GM23338 (cell line): Measurements from ENCODE around the gene MERTK. TPM values are rescaled to one million over a fixed set of nuclear protein-coding genes. Genes with fewer than 3 reads are reported as not detected.

Experiments
- ATAC-seq: fragments of 200-7000 bp; cut with Tn5 transposase; 3 replicates; pipeline ENCODE4 v1.9.1; 2020
- DNase-seq: peaks from one replicate; pipeline ENCODE4 v3.0.0-alpha.2; 2015; ENCODE audit warnings: low spot score
- H2AFZ ChIP-seq: fragments of 200-600 bp; sonication (generic); 2 replicates; pipeline ENCODE4 v1.8.0; 2016; ENCODE audit warnings: antibody characterized with exemption, mild to moderate bottlenecking, moderate library complexity
- H3F3A ChIP-seq: fragments of 200-600 bp; sonication (generic); replicated peaks from 2 replicates; pipeline ENCODE4 v1.8.0; 2017; ENCODE audit warnings: antibody characterized with exemption, mixed run types, low read depth
- H3K27ac ChIP-seq: fragments of 200-600 bp; sonication (generic); 2 replicates; pipeline ENCODE4 v1.6.1; 2016; ENCODE audit warnings: low read depth
- H3K27me3 ChIP-seq: fragments of 200-600 bp; sonication (generic); 2 replicates; pipeline ENCODE4 v1.8.0; 2016; ENCODE audit warnings: mild to moderate bottlenecking, mixed run types, moderate library complexity; ENCODE audit not compliant: insufficient read depth
- H3K36me3 ChIP-seq: fragments of 200-600 bp; sonication (generic); 2 replicates; pipeline ENCODE4 v1.8.0; 2016; ENCODE audit warnings: mild to moderate bottlenecking; ENCODE audit not compliant: insufficient read depth
- H3K4me1 ChIP-seq: fragments of 200-600 bp; sonication (generic); 2 replicates; pipeline ENCODE4 v1.8.0; 2016; ENCODE audit warnings: mild to moderate bottlenecking, moderate library complexity; ENCODE audit not compliant: insufficient read depth
- H3K4me2 ChIP-seq: fragments of 200-600 bp; sonication (generic); 2 replicates; pipeline ENCODE4 v1.7.1; 2017; ENCODE audit warnings: mixed run types
- H3K4me3 ChIP-seq: fragments of 200-600 bp; sonication (generic); 2 replicates; pipeline ENCODE4 v1.6.1; 2016; ENCODE audit warnings: mixed run types
- H3K79me2 ChIP-seq: fragments of 200-600 bp; sonication (generic); replicated peaks from 2 replicates; pipeline ENCODE4 v1.8.0; 2017; ENCODE audit warnings: mild to moderate bottlenecking; ENCODE audit not compliant: insufficient read depth
- H3K9me2 ChIP-seq: fragments of 200-600 bp; sonication (generic); 2 replicates; pipeline ENCODE4 v1.8.0; 2017; ENCODE audit not compliant: insufficient read depth
- H4K20me1 ChIP-seq: fragments of 200-600 bp; sonication (generic); replicated peaks from 2 replicates; pipeline ENCODE4 v1.8.0; 2017; ENCODE audit warnings: mild to moderate bottlenecking; ENCODE audit not compliant: insufficient read depth
- H3K27ac Mint-ChIP-seq: 2 replicates; pipeline ENCODE4 v1.8.0; 2020; ENCODE audit warnings: inconsistent platforms, mild to moderate bottlenecking, moderate library complexity, mixed read lengths
- H3K27me3 Mint-ChIP-seq: 3 replicates; pipeline ENCODE4 v1.8.0; 2022; ENCODE audit warnings: low read depth, mild to moderate bottlenecking, moderate library complexity, mixed read lengths, inconsistent platforms; ENCODE audit not compliant: insufficient read depth, poor library complexity
- H3K36me3 Mint-ChIP-seq: 3 replicates; pipeline ENCODE4 v1.8.0; 2021; ENCODE audit warnings: low read depth, mild to moderate bottlenecking, inconsistent platforms, moderate library complexity, mixed read lengths
- H3K4me1 Mint-ChIP-seq: 3 replicates; pipeline ENCODE4 v1.8.0; 2020; ENCODE audit warnings: mild to moderate bottlenecking, inconsistent platforms, mixed read lengths
- H3K4me3 Mint-ChIP-seq: 3 replicates; pipeline ENCODE4 v1.8.0; 2021; ENCODE audit warnings: moderate library complexity, mild to moderate bottlenecking, inconsistent platforms, mixed read lengths
- H3K9me3 Mint-ChIP-seq: 3 replicates; pipeline ENCODE4 v1.8.0; 2020; ENCODE audit warnings: moderate library complexity, mild to moderate bottlenecking, inconsistent platforms, mixed read lengths
- EZH2 ChIP-seq: fragments of 200-600 bp; sonication (generic); IDR thresholded peaks from one replicate; pipeline ENCODE4 v1.8.0; 2017; ENCODE audit warnings: antibody characterized with exemption, mild to moderate bottlenecking, low read depth; ENCODE audit not compliant: unreplicated experiment
- EZH2phosphoT487 ChIP-seq: fragments of 200-600 bp; sonication (generic); IDR thresholded peaks from one replicate; pipeline ENCODE4 v1.8.1; 2018; ENCODE audit warnings: antibody characterized with exemption; ENCODE audit not compliant: unreplicated experiment
- ZNF114 ChIP-seq: fragments of 250-450 bp; sonication (Bioruptor Pico); IDR thresholded peaks from 2 replicates; pipeline ENCODE4 v1.5.0; 2020; ENCODE audit warnings: mild to moderate bottlenecking, moderate library complexity
- polyA plus RNA-seq: library from polyadenylated mRNA; unstranded; fragments of >200 nt; fragmentation: Nextera tagmentation; extraction: Ambion mirVana; gene quantifications from 2 replicates; pipeline ENCODE4 v1.2.1, GENCODE V29; 2016
- total RNA-seq: library from RNA; depleted of rRNA; stranded (reverse); fragments of >200 nt; shearing (Covaris generic); gene quantifications from 2 replicates; pipeline ENCODE4 v1.2.3, GENCODE V29; 2014
- TF ChIP-seq, protein P1 (sequence below), 2 experiments: fragments of 200-600 bp in 1 of 2; sonication (generic) in 1 of 2; conservative IDR thresholded peaks; 2 replicates each; pipeline versions ENCODE4 v1.5.1 to v1.6.1; 2016 to 2017; ENCODE audit warnings: antibody characterized with exemption in 2 of 2, low read depth in 2 of 2, mild to moderate bottlenecking in 2 of 2, moderate library complexity in 1 of 2
- TF ChIP-seq, protein P2 (sequence below): IDR thresholded peaks from one replicate; pipeline ENCODE4 v1.6.1; 2018; ENCODE audit warnings: antibody characterized with exemption; ENCODE audit not compliant: unreplicated experiment

MERTK gene
- total and polyA plus RNA-seq, 2 experiments from 2014 or later = 3.0 to 9.0 TPM

DNA sequence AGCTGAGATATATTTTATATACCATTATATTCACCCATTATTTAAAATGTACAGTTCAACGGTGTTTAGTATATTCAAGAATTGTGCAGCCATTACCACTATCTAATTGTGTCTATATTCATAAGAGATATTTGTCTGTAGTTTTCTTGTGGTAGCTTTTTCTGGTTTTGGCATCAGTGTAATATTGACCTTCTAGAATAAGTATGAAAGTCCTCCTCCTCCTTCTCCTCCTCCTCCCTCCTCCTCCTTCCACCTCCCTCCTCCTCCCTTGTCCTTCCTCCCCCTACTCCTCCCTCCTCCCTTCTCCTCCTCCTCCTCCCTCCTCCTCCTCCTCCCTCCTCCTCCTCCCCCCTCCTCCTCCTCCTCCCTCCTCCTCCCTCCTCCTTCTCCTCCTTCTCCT, 72.0 kb downstream of the MERTK start:
- no peak for DNase-seq
- TF ChIP-seq, protein P1, sequence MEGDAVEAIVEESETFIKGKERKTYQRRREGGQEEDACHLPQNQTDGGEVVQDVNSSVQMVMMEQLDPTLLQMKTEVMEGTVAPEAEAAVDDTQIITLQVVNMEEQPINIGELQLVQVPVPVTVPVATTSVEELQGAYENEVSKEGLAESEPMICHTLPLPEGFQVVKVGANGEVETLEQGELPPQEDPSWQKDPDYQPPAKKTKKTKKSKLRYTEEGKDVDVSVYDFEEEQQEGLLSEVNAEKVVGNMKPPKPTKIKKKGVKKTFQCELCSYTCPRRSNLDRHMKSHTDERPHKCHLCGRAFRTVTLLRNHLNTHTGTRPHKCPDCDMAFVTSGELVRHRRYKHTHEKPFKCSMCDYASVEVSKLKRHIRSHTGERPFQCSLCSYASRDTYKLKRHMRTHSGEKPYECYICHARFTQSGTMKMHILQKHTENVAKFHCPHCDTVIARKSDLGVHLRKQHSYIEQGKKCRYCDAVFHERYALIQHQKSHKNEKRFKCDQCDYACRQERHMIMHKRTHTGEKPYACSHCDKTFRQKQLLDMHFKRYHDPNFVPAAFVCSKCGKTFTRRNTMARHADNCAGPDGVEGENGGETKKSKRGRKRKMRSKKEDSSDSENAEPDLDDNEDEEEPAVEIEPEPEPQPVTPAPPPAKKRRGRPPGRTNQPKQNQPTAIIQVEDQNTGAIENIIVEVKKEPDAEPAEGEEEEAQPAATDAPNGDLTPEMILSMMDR (conservative IDR thresholded peaks at IDR 0.05; ENCODE audit: low read depth in 2 of 2) = no peak
- TF ChIP-seq, protein P2, sequence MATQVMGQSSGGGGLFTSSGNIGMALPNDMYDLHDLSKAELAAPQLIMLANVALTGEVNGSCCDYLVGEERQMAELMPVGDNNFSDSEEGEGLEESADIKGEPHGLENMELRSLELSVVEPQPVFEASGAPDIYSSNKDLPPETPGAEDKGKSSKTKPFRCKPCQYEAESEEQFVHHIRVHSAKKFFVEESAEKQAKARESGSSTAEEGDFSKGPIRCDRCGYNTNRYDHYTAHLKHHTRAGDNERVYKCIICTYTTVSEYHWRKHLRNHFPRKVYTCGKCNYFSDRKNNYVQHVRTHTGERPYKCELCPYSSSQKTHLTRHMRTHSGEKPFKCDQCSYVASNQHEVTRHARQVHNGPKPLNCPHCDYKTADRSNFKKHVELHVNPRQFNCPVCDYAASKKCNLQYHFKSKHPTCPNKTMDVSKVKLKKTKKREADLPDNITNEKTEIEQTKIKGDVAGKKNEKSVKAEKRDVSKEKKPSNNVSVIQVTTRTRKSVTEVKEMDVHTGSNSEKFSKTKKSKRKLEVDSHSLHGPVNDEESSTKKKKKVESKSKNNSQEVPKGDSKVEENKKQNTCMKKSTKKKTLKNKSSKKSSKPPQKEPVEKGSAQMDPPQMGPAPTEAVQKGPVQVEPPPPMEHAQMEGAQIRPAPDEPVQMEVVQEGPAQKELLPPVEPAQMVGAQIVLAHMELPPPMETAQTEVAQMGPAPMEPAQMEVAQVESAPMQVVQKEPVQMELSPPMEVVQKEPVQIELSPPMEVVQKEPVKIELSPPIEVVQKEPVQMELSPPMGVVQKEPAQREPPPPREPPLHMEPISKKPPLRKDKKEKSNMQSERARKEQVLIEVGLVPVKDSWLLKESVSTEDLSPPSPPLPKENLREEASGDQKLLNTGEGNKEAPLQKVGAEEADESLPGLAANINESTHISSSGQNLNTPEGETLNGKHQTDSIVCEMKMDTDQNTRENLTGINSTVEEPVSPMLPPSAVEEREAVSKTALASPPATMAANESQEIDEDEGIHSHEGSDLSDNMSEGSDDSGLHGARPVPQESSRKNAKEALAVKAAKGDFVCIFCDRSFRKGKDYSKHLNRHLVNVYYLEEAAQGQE = no peak
- ATAC-seq = no peak
- no peak overlapping the region for H3K4me3 Mint-ChIP-seq
- Histone ChIP-seq H3F3A (0 out of 2 replicates have a peak, but pooled peaks cover 2% of the 10 kb centered on the region), H3K79me2 (no peaks in the 10 kb centered on the region), H3K9me2 (no peaks in the 10 kb centered on the region), H3K4me1 (no peaks in the 10 kb centered on the region), H3K36me3 (no peaks in the 10 kb centered on the region), H3K4me3 (no peak overlapping the region), H3K4me2 (no peak overlapping the region), H3K27ac (no peak overlapping the region), H4K20me1 (no peaks in the 10 kb centered on the region), H2AFZ (no peak overlapping the region), H3K27me3 (no peaks in the 10 kb centered on the region)
- H3K27ac Mint-ChIP-seq = no peak overlapping the region
- H3K9me3 Mint-ChIP-seq = no peaks in the 10 kb centered on the region
- no peaks in the 10 kb centered on the region for H3K27me3 Mint-ChIP-seq
- no peaks in the 10 kb centered on the region for H3K36me3 Mint-ChIP-seq
- no peaks in the 10 kb centered on the region for H3K4me1 Mint-ChIP-seq

DNA sequence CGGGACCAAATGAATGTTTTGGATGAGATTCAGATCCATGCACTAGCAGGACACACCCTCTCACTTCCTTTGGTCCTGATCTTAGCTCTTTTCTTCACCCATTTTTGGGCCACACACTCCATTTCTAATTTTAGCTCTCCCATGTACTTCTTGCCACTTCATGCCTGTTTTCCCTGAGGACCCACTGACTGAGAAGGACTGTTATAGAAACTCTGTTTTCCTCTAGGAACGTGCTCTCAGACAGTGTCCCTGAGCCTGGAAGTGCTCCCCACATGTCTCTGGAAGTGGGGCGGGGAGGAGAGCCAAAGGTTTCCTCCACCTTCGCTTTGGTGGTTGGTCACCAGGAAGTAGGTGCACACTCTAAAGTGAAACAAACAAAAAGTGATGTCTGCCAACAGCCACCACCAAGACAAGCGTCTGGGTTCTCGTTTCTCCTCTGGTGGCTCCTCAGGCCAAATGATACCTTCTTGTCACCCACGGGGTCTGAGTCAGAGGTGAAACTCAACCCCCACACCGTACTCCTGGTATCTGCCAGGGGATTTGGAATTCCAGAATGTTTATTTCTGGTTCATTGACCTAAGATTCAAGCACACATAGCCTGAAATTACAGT, 74.7 kb downstream of the MERTK start:
- Histone ChIP-seq H3K9me2 (no peaks in the 10 kb centered on the region), H3K4me3 (no peak overlapping the region), H3K36me3 (no peaks in the 10 kb centered on the region), H3K4me1 (no peaks in the 10 kb centered on the region), H3K79me2 (no peaks in the 10 kb centered on the region), H4K20me1 (no peaks in the 10 kb centered on the region), H3K27me3 (no peaks in the 10 kb centered on the region), H3K27ac (no peak overlapping the region), H3F3A (0 out of 2 replicates have a peak, but pooled peaks cover 3% of the 10 kb centered on the region), H2AFZ (no peak overlapping the region), H3K4me2 (no peak overlapping the region)
- TF ChIP-seq EZH2 (no peak), EZH2phosphoT487 (no peak), ZNF114 (CRISPR knock-in tag) (no peak)
- Mint-ChIP-seq H3K9me3 (peaks cover 11% of the 10 kb centered on the region; the same call in 1 of the 3 replicates), H3K27me3 (peaks cover 2% of the 10 kb centered on the region), H3K4me3 (no peak overlapping the region), H3K4me1 (no peaks in the 10 kb centered on the region), H3K27ac (no peak overlapping the region), H3K36me3 (peaks cover 19% of the 10 kb centered on the region)
- DNase-seq (no peak), ATAC-seq (no peak)
